ENCODE results near the gene UFD1. TPM values are rescaled to one million over a fixed set of nuclear protein-coding genes. Genes with fewer than 3 reads are reported as not detected.

UFD1 gene
- total and polyA plus RNA-seq, 9 of the 15 experiments (the other 6 are each of a cell fraction or from before 2014, with no cell fraction given), result 238 to 645 (median 363) TPM

GRCh38 chr22:19507534-19507861 is 28.5 kb upstream of the UFD1 start:
- DNase-seq (ENCODE audit: extremely low read depth in 1 of 4, low spot score in 3 of 4), result no peak
- in situ Hi-C loops (cut with MboI), result loop anchor here (10.0 kb wide), 1 partner anchor 837 kb away; no protein-coding TSS in a partner anchor
- peak overlapping the region in 1 of 2 experiments; percentile 35; a peak in 1 of 4 replicates for H3K9ac ChIP-seq (ENCODE audit: insufficient read depth in 1 of 2, low read depth in 2 of 2, low read length in 2 of 2)
- ChIA-PET CTCF (ENCODE audit: low intra/inter-chr PET ratio) (no interaction called here), POLR2A (interaction anchor here (0.6 to 6.3 kb wide), 10 partner anchors 8 to 221 kb away, joined by 3 to 46 read pairs (median 8); partner anchors contain the start of gene CDC45)
- H3K4me2 ChIP-seq (ENCODE audit: insufficient read depth, low read length), result no peak overlapping the region
- H3K27me3 ChIP-seq (ENCODE audit: control insufficient read depth in 2 of 2, insufficient read depth in 2 of 2, low read length in 2 of 2), result no peaks in the 10 kb centered on the region
- intact Hi-C loops (cut with micrococcal nuclease), result no loop called here
- 92% methylated on average over 4 of the region's 4 CpGs for WGBS (ENCODE audit: insufficient coverage, low coverage, missing lambda C conversion rate)
- H3K27ac ChIP-seq (ENCODE audit: extremely low read depth, low read depth, low read length), result no peak overlapping the region
- BruUV-seq (replicated peaks), result no TSS peak
- peaks cover 0 to 5% of the 10 kb centered on the region in 2 experiments; a peak in 1 of 5 replicates for H3K4me1 ChIP-seq (replicated peaks in 1 of 2; ENCODE audit: control insufficient read depth in 2 of 2, insufficient read depth in 2 of 2, low read length in 2 of 2)
- H3K9me1 ChIP-seq (ENCODE audit: control insufficient read depth, insufficient read depth, low read length), result peaks cover 4% of the 10 kb centered on the region
- no peak overlapping the region for H3K4me3 ChIP-seq
- H3K9me3 ChIP-seq (replicated peaks; ENCODE audit: control insufficient read depth, insufficient read depth, low read depth, low read length), result no peaks in the 10 kb centered on the region
- no peak for FAIRE-seq
- ATAC-seq, result no peak
- peaks cover 99% of the 10 kb centered on the region for H3K36me3 ChIP-seq (ENCODE audit: control insufficient read depth, insufficient read depth, low read length)
- no peaks in the 10 kb centered on the region for H3K79me2 ChIP-seq (ENCODE audit: control insufficient read depth, insufficient read depth, low read length)
- H4K20me1 ChIP-seq (replicated peaks; ENCODE audit: control insufficient read depth, insufficient read depth, low read length), result peaks cover 10% of the 10 kb centered on the region; the same call in 1 of the 2 replicates
- no peak overlapping the region for H2AFZ ChIP-seq (ENCODE audit: low read depth, low read length)
- TF ChIP-seq BRCA1 (IDR thresholded peaks at IDR 0.05) (no peak), BRCA1 (CRISPR knock-in tag; IDR thresholded peaks at IDR 0.05) (0 out of 2 replicates have a peak, but pooled peaks have one; percentile 16), JUN (IDR thresholded peaks at IDR 0.05; ENCODE audit: borderline replicate concordance, low read depth, low read length) (no peak), JUN (CRISPR knock-in tag; IDR thresholded peaks at IDR 0.05; ENCODE audit: borderline replicate concordance) (peak; percentile 14; the same call in 1 of the 2 replicates), SAP30 (IDR thresholded peaks at IDR 0.05; ENCODE audit: borderline replicate concordance, insufficient read depth, low read depth, low read length, poor library complexity, severe bottlenecking) (peak; percentile 28), TCF3 (CRISPR knock-in tag; IDR thresholded peaks at IDR 0.05) (no peak), GMEB1 (CRISPR knock-in tag; IDR thresholded peaks at IDR 0.05) (no peak), CBX2 (IDR thresholded peaks at IDR 0.05; ENCODE audit: insufficient read depth, low read length, poor library complexity, severe bottlenecking) (no peak), SAFB2 (IDR thresholded peaks at IDR 0.05; ENCODE audit: borderline replicate concordance, low read depth, low read length, severe bottlenecking) (no peak), GTF2B (IDR thresholded peaks at IDR 0.05; ENCODE audit: extremely low read depth, insufficient read length) (no peak), SAFB (IDR thresholded peaks at IDR 0.05; ENCODE audit: borderline replicate concordance, low read depth, low read length) (no peak), ZNF740 (CRISPR knock-in tag; IDR thresholded peaks at IDR 0.05) (no peak), ZNF740 (tag; IDR thresholded peaks at IDR 0.05) (no peak), KLF1 (tag; IDR thresholded peaks at IDR 0.05) (no peak), XRCC4 (IDR thresholded peaks at IDR 0.05; ENCODE audit: extremely low read depth, insufficient read depth, insufficient read length) (no peak), HOMEZ (CRISPR knock-in tag; IDR thresholded peaks at IDR 0.05) (no peak), PML (IDR thresholded peaks at IDR 0.05; ENCODE audit: low read length) (peak; percentile 15; the same call in 1 of the 2 replicates), YBX1 (IDR thresholded peaks at IDR 0.05) (no peak), ZNF134 (CRISPR knock-in tag; conservative IDR thresholded peaks at IDR 0.05) (no peak)
